Measurements from ENCODE around the gene RAD51.

GRCh38 chr15:40755812-40756208 lies 60.8 kb downstream of the RAD51 start:
- TF ChIP-seq EZH2 (IDR thresholded peaks at IDR 0.05) (no peak), POLR2AphosphoS5 (IDR thresholded peaks at IDR 0.05; ENCODE audit: borderline replicate concordance, low read depth, low read length) (no peak), FOXP2 (optimal IDR thresholded peaks at IDR 0.05; ENCODE audit: control extremely low read depth, extremely low read length, insufficient read depth) (no peak)
